Measurements from ENCODE around the gene PRTG.
"Not testable (repeated sequence)": the region's sequence is repeated elsewhere in the genome, so short reads cannot be mapped to it uniquely, and the experiment has no call there.

GRCh38 chr15:55753433-55753832, 10.5 kb upstream of the PRTG start:
- not testable (repeated sequence) for TF ChIP-seq CTCF, POLR2AphosphoS5, POLR2A (IDR thresholded peaks at IDR 0.05)
